DMS114 treated with DMSO at 0.1 percent for 48 hours (cell line): ENCODE measurements around the gene ZNF726.
"Not testable (repeated sequence)": the region's sequence is repeated elsewhere in the genome, so short reads cannot be mapped to it uniquely, and the experiment has no call there.

ENCODE experiments used
- DNase-seq: peaks from one replicate; lab custom pipeline; 2025; ENCODE audit not compliant: unreplicated experiment; lab: John Stamatoyannopoulos, UW

Gene ZNF726

DNA sequence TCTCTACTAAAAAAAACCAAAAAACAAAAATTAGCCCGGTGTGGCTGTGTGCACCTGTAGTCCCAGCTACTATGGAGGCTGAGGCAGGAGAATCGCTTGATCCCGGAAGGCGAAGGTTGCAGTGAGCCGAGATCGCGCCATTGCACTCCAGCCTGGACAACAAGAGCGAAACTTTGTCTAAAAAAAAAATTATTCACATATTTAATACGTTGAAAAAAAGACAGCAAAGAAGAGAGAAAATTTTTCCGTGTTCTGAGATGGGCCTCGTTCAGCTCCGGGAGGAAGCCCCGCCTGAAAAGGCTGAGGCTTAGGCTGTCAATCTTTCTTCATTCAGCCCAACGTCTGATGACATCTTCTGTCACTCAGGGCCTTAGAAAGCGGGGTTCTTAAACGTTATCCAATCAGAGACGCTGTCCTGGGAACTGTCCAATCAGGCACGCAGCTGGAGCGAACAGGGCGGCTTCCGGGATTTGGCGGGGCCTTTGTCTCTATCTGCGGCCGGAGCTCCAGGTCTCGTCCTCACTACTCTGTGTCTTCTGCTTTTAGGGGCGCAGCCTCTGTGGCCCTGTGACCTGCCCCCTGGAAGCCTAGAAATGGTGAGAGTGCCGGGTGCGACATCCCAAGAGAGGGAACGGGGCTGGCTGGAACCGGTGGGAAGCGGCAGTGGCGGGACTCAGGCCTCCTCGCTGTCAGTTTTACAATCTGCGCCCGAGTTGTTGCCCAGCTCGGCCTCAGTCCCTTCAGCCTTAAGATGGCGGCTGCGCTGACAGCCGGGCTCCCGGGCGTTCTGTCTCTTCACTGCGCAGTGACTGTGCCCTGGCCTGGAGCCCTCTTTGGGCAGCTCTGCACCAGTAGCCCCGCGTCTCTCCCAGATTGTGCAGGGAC lies at the start of gene ZNF726:
Gene ZNF726 (plus strand): TSS at position 485 of the 885 bp plus-strand sequence. CDS start 109 bp downstream, at position 594.
- DNase-seq = peak; percentile 97

DNA sequence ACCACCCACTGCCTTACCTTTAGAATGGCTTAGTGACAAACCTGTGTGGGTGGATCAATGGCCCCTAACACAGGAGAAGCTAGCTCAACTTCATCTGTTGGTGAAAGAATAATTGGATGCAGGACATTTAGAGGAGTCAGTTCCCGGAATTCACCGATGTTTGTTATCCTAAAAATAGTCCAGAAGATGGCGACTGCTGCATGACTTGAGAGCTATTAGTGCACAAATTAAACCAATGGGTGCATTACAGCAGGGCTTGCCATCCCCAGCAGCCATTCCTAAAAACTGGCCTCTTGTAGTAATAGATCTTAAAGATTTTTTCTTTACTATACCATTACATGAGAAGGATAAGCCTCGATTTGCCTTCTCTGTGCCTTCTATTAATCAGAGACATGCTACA lies 46.8 kb upstream of the ZNF726 start:
- no peak for DNase-seq

DNA sequence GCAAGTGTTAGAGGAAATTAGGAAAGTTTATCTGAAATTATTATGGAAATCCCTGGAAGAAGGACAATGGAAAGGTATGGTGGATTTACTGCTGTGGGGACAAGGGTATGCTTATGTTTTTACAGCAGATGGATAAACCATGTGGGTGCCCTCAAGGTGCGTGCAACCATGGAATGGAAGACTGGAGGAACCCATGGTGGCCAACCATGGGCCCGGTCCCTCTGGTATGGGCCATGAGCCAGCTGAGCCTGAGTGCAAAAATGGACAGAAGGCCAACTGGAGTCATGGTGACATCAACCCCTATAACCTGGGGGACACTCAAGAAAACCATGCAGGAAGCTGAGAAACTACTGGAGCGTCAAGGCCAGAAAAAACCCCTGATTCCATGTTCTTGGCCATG lies 46.1 kb upstream of the ZNF726 start:
- DNase-seq = no peak

DNA sequence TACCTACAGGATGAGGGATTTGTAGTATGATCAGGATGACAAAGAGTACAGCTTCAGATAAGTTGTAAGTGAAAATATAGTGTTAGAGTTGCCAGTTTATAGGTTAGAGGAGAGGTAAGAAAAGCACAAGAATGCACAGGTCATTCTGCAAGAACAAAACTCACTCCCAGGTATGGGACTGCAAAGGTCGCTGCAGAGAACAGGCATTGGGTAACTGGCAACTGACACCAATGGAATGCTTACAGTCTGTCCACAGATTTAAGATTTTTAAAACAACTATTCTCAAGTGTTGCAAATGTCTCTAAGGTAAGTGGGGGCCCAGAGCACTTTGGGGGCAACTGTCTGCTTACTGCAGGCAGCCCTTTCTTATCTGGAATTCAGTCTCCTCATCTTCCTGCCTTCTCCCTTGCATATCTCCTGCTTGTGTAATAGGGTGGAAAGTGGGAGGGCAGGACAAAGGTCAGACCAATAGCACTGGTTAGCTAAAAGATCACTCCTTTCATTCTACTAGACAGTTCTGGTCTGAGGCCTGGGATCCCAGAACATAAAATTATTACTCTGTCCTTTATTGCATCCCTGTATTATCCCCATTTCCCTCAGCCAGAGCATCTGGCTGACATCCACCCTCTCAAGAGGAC lies 42.3 kb upstream of the ZNF726 start:
- no peak for DNase-seq

DNA sequence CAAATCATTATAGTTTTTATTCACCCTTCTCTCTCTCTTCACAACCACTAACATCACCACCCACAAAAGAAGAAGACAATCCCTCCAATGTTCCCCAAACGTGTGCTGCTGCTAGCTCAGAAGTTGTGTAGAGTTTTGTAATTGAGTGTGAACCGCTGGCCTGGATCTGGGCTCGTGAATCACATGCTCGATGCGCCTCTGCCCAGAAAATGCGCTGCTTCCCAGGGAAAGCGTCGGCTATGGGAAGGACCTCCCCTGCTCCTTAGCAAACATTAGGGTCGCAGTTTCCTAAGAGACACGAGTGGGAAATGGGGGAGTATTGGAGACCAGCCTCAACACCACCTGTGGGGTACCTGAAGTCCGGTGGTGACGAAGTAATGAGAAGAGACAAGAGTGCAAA lies 38.4 kb upstream of the ZNF726 start:
- no peak for DNase-seq

DNA sequence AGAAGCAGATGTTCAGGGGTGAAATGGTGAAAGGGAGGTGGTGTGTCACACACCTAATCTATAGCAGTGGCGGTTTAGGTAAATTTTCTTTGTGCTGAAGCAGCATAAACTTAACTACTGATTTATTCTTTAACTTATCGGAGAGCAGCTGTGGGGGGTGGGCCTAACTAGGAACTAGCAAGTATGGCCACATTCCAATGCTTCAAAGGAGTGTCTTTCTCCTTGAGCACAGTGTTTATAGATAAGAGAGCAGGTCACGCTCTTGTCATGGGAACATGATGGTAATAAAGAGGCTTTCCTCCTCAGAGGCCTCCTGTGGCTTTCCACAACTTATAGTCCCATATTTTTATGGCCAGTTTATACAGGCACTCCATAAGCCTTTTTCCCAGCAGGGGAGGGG lies 37.9 kb upstream of the ZNF726 start:
- DNase-seq = not testable (repeated sequence)

DNA sequence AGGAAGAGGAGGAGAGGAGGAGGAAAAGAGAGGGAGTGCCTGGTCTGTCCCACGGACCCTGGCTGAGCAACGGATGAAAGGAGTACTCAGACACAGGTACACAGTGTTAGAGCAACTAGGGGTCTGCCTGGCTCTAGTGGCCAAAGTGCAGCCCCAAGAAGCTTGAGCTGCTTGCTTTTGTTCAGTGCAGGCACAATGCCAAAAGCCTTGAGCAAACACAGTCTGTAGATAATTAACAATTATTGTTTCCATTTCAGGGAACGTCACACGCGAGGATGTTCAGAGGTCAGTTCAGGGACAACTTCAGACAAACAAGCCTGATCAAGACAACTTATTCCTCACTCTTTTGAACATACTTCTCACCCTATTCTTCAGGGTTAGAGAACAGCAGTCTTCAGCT lies 32.2 kb upstream of the ZNF726 start:
- no peak for DNase-seq

DNA sequence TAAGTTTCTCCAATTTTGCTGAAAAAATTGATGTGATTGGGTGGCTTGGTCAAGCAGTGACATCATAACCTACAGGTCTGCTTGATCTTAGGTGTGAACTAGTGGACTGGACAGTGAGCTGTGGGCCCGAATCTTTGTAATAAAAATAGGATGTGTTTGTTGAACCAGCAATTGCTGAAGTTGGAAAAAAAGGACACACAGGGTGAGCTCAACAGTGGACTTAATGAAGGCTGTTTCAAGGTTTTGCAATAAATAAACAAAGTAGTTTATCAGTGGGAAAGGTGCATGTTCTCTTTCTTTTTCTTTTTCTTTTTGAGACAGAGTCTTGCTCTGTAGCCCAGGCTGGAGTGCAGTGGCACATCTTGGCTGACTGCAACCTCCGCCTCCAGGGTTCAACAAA lies 30.3 kb upstream of the ZNF726 start:
- no peak for DNase-seq

DNA sequence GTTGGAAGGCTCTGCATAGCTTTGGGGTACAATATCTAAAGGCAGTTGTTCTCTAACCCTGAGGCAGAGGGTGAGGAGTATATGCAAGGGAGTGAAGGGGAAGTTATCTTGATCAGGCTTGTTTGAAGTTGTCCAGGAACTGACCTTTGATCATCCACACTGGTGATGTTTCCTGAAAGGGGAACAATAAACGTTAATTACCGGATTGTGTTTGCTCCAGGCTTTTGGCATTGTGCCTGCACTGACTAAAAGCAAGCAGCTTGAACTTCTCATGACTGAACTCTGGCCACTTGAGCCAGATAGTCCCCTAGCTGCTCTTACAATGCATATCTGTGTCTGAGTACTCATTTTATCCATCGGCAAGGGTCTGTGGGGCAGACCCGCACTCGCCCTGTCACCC lies 27.0 kb upstream of the ZNF726 start:
- DNase-seq = no peak

DNA sequence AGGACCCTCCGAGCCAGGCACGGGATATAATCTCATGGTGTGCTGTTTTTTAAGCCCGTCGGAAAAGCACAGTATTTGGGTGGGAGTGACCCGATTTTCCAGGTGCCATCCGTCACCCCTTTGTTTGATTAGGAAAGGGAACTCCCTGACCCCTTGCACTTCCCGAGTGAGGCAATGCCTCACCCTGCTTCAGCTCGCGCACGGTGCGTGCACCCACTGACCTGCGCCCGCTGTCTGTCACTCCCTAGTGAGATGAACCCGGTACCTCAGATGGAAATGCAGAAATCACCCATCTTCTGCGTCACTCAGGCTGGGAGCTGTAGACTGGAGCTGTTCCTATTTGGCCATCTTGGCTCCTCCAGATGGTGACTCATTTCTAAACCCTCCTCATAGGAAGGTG lies 18.6 kb upstream of the ZNF726 start:
- not testable (repeated sequence) for DNase-seq

DNA sequence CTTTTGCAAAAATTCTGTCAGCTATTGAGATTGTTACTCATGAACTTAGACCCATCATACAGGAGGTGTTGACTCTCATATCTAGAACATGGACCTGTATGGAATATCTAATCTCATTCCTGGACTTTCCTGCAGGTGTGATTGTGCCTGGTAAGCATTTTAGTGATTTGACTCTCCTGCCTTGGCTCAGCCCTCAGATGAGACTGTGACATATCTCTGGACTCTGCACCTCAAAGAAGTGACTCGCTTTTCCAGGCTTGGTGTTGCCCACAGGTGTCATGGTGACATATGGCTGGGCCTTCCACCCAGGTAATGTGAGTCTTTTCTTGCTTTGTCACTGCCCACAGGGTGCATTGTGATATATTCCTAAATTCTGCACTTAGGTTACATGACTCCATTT lies 17.8 kb upstream of the ZNF726 start:
- no peak for DNase-seq

DNA sequence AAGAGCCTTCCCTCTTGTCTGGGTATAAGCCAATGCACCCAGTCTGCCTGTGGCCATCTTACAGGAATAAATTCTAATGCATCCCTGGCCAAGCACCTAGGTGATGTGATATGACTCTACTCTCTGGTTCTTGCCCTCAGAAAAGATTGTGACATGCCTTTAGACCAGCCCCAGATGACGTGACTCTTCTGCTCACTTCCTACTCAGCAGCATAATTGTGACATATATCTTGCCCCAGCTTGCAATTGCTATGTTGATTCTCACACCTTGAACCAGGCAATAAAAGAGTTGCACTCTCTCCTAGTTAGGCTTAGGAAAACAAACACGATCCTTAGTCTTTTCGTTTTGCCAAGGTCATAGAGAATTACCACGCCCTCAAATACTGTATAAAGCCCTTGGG lies 13.3 kb upstream of the ZNF726 start:
- DNase-seq = no peak

DNA sequence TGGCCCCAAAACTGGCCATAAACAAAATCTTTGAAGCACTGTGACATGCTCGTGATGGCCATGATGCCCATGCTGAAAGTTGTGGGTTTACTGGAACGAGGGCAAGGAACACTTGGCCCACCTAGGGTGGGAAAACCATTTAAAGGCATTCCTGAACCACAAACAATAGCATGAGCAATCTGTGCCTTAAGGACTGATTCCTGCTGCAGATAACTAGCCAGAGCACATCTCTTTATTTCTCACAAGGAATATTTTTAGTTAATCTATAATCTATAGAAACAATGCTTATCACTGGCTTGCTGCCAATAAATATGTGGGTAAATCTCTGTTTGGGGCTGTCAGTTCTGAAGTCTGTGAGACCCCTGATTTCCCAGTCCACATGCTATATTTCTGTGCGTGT lies 10.3 kb upstream of the ZNF726 start:
- DNase-seq = no peak

DNA sequence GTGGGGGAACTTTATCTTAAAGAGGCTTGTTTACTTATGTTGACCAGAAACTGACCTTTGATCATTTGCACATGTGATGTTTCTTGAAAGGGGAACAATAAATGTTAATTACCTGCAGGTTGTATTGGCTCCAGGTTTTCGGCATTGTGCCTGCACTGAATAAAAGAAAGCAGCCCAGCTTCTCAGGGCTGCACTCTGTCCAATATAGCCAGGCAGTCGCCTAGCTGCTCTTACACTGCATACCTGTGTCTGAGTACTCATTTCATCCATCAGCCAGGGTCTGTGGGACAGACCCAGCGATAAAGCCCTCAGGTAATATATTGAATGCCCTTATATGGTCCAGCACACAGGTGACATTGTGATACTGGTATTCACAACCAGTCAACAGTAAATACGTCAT lies 8.9 kb upstream of the ZNF726 start:
- DNase-seq = no peak

DNA sequence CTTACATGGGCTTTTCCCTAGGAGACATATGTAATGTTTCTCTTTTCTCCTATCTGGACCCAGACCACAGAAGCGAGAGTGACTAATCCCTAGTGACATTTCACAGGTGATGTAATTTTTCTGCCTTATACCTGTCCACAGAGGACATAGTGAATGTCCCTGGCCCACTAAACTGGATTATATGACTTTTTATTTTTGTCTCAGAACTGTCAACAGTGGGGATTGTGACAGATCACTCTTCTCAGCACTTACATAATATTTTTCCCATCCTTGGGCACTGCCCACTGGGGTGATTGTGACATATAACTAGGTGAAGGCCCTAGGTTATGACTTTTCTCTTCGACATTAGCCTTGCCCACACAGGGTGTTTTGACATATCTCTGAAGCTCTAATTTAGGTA lies 7.9 kb upstream of the ZNF726 start:
- DNase-seq = no peak

DNA sequence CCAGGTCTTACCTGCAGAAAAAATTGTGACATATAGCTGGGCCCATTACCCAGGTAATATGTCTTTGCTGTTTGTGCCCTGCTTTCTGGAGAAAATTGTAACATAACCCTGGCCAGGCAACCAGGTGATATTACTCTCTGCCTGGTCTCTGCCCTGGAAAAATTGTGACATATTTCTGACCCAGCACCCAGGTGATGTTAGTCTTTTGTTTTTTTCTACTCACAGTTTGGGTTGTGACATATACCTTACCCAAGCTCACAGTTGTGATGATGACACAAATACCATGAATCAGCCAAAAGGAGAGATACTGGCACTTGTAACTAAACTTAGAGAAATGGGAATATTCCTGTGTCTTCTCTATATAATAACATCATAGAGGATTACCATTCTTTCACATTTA lies 6.5 kb upstream of the ZNF726 start:
- no peak for DNase-seq

DNA sequence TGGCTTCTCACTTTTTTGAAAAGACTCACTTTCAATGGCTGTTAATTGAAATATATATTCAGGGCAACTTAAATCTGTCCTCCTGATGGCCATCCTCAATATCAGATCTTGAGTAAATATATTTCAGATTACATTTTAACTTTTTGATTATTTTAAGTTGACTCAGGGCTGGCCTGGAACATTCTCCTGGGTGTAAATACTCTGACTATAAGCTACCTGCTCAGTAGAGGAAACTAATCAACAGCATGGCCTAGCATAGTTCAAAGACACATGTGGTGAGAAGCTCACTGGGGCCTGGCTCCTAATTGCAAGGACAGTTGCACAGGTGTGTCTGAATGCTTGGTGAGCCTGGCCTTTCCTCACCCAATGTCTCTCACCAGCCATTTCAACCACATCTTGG lies 5.5 kb upstream of the ZNF726 start:
- no peak for DNase-seq

DNA sequence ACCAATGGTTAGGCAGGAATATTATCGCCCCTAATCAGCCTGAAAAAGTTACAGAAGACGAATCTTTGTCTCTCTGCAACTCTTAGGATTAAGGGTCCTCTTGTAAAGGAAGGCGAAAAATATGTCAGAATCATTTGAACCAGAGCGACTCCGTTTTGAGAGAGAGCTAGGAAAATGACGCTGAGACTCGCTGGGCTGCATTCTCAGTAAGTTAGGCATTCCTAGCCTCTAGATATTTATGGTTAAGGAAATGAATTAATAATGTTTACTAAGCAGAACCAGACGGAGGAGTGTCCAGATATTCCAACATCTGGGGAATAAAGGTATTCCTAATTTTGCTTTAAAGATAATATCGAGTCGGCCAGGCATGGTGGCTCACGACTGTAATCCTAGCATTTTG lies 755 bp upstream of the ZNF726 start:
- DNase-seq = no peak

DNA sequence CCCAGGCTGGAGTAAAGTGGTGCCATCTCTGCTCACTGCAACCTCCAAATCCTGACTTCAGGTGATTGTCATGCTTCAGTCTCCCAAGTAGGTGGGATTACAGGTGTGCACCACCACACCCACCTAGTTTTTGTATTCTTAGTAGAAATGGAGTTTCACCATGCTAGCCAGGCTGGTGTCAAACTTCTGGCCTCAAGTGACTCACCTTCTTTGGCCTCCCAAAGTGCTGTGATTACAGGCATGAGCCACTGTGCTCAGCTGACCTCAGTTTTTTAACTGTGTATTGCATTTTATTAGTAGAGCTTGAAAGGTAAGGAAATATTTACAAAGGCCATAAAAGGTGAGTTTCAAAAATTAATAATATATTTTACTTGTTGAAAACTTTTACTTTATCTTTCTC lies 2.3 kb downstream of the ZNF726 start:
- DNase-seq = no peak

DNA sequence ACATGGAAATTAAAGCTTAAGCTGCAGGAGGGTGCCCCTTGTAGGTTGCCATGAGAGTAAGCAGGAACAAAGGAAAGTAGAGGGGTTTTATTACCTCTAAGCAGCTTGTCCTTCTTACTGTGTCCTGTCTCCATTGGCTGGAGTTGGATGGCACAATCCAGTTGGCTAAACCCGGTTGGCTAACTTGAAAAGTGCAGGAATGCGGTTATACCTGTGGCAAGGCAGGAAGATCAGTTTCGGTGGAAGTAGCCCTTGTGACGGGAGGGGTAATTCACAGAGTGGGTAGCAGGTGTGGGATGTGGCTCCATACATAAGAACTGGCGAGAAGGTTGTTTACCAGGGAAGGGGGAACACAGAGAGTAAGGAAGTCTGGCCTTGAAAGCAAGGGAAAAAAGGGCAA lies 3.2 kb downstream of the ZNF726 start:
- no peak for DNase-seq

DNA sequence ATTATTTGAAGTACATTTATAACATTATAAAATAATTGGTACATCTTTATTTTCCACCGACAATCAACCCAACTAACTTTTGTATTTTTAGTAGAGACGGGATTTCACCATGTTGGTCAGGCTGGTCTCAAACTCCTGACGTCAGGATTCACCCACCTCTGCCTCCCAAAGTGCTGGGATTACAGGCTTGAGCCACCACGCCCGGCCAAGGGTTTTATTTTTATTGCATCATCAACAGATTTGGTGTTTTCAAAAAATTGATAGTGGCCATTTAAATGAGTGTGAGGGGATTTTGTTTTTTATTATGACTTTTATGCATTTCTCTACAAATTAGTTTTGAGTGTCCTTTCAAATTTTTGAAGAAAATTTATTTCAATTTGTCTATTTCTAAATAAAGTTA lies 10.6 kb downstream of the ZNF726 start:
- no peak for DNase-seq

DNA sequence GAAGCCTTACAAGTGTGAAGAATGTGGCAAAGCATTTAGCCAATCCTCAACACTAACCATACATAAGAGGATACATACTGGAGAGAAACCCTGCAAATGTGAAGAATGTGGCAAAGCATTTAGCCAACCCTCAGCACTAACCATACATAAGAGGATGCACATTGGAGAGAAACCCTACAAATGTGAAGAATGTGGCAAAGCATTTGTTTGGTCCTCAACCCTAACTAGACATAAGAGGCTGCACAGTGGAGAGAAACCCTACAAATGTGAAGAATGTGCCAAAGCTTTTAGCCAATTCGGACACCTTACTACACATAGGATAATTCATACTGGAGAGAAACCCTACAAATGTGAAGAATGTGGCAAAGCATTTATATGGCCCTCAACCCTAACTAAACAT lies 18.2 kb downstream of the ZNF726 start:
- no peak for DNase-seq

DNA sequence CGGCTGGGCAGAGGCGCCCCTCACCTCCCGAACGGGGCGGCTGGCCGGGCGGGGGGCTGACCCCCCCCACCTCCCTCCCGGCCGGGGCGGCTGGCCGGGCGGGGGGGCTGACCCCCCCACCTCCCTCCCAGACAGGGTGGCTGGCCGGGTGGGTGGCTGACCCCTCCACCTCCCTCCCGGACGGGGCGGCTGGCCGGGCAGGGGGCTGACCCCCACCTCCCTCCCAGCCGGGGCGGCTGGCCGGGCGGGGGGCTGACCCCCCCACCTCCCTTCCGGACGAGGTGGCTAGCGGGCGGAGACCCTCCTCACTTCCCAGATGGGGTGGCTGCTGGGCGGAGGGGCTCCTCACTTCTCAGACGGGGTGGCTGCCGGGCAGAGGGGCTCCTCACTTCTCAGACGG lies 22.3 kb downstream of the ZNF726 start:
- DNase-seq = not testable (repeated sequence)
